MM.1S (cell line): ENCODE data around the gene CLDN11.

ENCODE experiments used
- DNase-seq: peaks from one replicate; pipeline ENCODE4 v3.0.0-alpha.2; 2015
- H2AFZ ChIP-seq: fragments of 300-600 bp; sonication (generic); 2 replicates; pipeline ENCODE4 v1.6.0; 2016; ENCODE audit warnings: antibody characterized with exemption, low read length
- H3F3A ChIP-seq: fragments of 300-600 bp; sonication (generic); 2 replicates; pipeline ENCODE4 v1.6.1; 2016; ENCODE audit warnings: mild to moderate bottlenecking, antibody characterized with exemption, low read length, moderate library complexity, mixed read lengths; ENCODE audit not compliant: insufficient read depth
- H3K27ac ChIP-seq: fragments of 300-600 bp; sonication (generic); 2 replicates; pipeline ENCODE4 v1.5.1; 2016; ENCODE audit warnings: mild to moderate bottlenecking, low read length
- H3K27me3 ChIP-seq: fragments of 300-600 bp; sonication (generic); replicated peaks from 2 replicates; pipeline ENCODE4 v1.6.0; 2016; ENCODE audit warnings: low read length; ENCODE audit not compliant: insufficient read depth
- H3K36me3 ChIP-seq: fragments of 300-600 bp; sonication (generic); replicated peaks from 2 replicates; pipeline ENCODE4 v1.6.1; 2016; ENCODE audit warnings: mild to moderate bottlenecking, low read length, mixed read lengths; ENCODE audit not compliant: insufficient read depth
- H3K4me1 ChIP-seq: fragments of 300-600 bp; sonication (generic); 2 replicates; pipeline ENCODE4 v1.6.1; 2016; ENCODE audit warnings: low read length, mixed read lengths
- H3K4me2 ChIP-seq: fragments of 300-600 bp; sonication (generic); 2 replicates; pipeline ENCODE4 v1.6.0; 2016; ENCODE audit warnings: low read depth, low read length
- H3K4me3 ChIP-seq: fragments of 300-600 bp; sonication (generic); 2 replicates; pipeline ENCODE4 v1.5.1; 2016; ENCODE audit warnings: low read length, mixed read lengths
- H3K79me2 ChIP-seq: fragments of 300-600 bp; sonication (generic); 2 replicates; pipeline ENCODE4 v1.6.1; 2016; ENCODE audit warnings: mixed run types, low read length, mixed read lengths
- H3K9ac ChIP-seq: fragments of 300-600 bp; sonication (generic); 2 replicates; pipeline ENCODE4 v1.6.1; 2016; ENCODE audit warnings: low read length, mixed read lengths
- H3K9me2 ChIP-seq: fragments of 300-600 bp; sonication (generic); replicated peaks from 2 replicates; pipeline ENCODE4 v1.6.1; 2016; ENCODE audit warnings: mild to moderate bottlenecking, low read length, mixed read lengths; ENCODE audit not compliant: insufficient read depth
- H3K9me3 ChIP-seq: fragments of 300-600 bp; sonication (generic); replicated peaks from 2 replicates; pipeline ENCODE4 v1.6.1; 2016; ENCODE audit warnings: mild to moderate bottlenecking, low read length, mixed read lengths; ENCODE audit not compliant: insufficient read depth
- H4K20me1 ChIP-seq: fragments of 300-600 bp; sonication (generic); 2 replicates; pipeline ENCODE4 v1.6.1; 2016; ENCODE audit warnings: mild to moderate bottlenecking, low read length, moderate library complexity, mixed read lengths; ENCODE audit not compliant: insufficient read depth
- EZH2 ChIP-seq: fragments of 300-600 bp; sonication (generic); optimal IDR thresholded peaks from 2 replicates; pipeline ENCODE3; 2017; ENCODE audit warnings: low read depth, mild to moderate bottlenecking, antibody characterized with exemption, low read length, mixed read lengths
- EZH2phosphoT487 ChIP-seq: fragments of 300-600 bp; sonication (generic); IDR thresholded peaks from 2 replicates; pipeline ENCODE4 v1.6.1; 2018; ENCODE audit warnings: antibody characterized with exemption, low read length
- TF ChIP-seq, protein P1 (sequence below): fragments of 300-600 bp; sonication (generic); IDR thresholded peaks from 2 replicates; pipeline ENCODE4 v1.5.1; 2016; ENCODE audit warnings: antibody characterized with exemption, low read length, mixed read lengths

CLDN11 gene

DNA sequence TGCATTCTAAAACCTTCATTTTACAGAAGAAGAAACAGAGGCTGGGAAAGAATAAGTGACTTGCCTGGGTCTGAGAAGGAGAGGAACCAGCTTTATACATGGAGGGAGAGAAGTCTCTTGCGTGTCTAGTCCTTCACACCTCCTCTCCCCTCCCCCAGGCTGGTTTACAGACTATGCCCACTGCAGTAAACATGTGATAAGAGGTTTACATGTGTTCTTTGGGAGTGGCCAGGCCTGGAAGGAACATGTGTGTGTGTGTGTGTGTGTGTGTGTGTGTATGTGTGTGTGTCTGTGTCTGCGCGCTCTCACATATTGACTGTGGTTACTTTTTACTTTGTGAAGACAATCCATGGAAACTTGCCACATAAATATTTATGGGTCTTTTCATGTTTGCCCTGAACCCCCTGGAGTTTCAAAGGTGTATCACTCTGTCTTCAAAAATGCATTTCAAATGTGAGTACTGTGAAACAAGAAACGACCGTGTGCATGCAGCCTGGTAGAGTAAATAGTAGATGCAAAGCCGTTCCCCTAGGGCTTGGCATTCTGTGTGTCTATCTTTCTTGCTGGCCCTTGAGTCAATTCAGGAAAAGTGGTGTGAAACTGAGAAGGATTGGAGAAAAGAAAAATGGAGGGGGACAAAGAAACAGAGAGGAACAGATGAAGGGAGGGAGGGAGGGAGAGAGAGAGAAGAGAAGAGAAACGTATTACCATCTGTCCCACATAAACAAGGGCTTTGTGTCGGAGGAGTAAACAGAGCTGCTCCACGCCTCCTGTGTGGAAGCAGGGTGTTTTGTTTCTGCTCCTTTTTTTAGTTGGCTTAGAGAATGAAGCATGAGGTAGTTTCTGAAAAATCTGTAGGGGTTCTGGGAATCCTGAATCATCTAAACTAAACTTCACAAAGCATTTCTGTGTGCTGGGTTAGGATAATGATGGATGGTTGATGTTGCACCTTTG lies 51.7 kb downstream of the CLDN11 start:
- Histone ChIP-seq H3K9ac (no peak overlapping the region), H3K27ac (no peak overlapping the region)
- TF ChIP-seq, protein P1, sequence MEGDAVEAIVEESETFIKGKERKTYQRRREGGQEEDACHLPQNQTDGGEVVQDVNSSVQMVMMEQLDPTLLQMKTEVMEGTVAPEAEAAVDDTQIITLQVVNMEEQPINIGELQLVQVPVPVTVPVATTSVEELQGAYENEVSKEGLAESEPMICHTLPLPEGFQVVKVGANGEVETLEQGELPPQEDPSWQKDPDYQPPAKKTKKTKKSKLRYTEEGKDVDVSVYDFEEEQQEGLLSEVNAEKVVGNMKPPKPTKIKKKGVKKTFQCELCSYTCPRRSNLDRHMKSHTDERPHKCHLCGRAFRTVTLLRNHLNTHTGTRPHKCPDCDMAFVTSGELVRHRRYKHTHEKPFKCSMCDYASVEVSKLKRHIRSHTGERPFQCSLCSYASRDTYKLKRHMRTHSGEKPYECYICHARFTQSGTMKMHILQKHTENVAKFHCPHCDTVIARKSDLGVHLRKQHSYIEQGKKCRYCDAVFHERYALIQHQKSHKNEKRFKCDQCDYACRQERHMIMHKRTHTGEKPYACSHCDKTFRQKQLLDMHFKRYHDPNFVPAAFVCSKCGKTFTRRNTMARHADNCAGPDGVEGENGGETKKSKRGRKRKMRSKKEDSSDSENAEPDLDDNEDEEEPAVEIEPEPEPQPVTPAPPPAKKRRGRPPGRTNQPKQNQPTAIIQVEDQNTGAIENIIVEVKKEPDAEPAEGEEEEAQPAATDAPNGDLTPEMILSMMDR = no peak
- TF ChIP-seq EZH2 (no peak), EZH2phosphoT487 (no peak)

DNA sequence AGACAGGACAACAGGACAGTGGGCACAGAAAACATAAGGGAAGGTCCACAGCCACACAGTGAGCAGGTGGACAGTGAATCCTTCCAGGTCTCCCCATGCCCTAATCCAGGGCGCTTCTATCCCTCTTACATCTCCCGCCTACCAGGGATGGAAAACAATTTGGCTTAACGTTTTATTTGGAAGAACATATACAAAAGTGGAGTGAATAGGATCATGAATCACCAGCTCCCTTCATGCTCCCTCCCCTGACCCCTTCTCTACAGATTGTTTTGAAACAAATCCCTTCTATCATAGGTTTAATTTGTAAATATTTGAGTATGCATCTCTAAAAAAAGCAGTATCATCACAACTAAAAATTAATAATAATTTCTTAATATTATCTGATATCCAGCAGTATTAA lies 52.5 kb downstream of the CLDN11 start:
- Histone ChIP-seq H4K20me1 (no peaks in the 10 kb centered on the region), H2AFZ (no peak overlapping the region), H3K36me3 (no peaks in the 10 kb centered on the region), H3K27ac (no peak overlapping the region), H3K4me1 (no peaks in the 10 kb centered on the region), H3K79me2 (no peaks in the 10 kb centered on the region), H3K4me2 (no peak overlapping the region), H3F3A (no peaks in the 10 kb centered on the region), H3K4me3 (no peak overlapping the region), H3K27me3 (no peaks in the 10 kb centered on the region), H3K9me2 (no peaks in the 10 kb centered on the region), H3K9ac (no peak overlapping the region), H3K9me3 (no peaks in the 10 kb centered on the region)
- DNase-seq = no peak
- TF ChIP-seq, protein P1 = no peak
- TF ChIP-seq EZH2phosphoT487 (no peak), EZH2 (no peak)

More for the DNA sequence above, 51.7 kb downstream of the CLDN11 start:
- H3K4me2 ChIP-seq = no peak overlapping the region
- no peaks in the 10 kb centered on the region for H3F3A ChIP-seq
- H3K9me3 ChIP-seq = no peaks in the 10 kb centered on the region
- no peak for DNase-seq
- H4K20me1 ChIP-seq = no peaks in the 10 kb centered on the region
- no peak overlapping the region for H3K4me3 ChIP-seq
- H3K4me1 ChIP-seq = no peaks in the 10 kb centered on the region
- H3K79me2 ChIP-seq = no peaks in the 10 kb centered on the region
- H3K9me2 ChIP-seq = no peaks in the 10 kb centered on the region
- no peak overlapping the region for H2AFZ ChIP-seq
- H3K27me3 ChIP-seq = no peaks in the 10 kb centered on the region
- H3K36me3 ChIP-seq = no peaks in the 10 kb centered on the region

DNA sequence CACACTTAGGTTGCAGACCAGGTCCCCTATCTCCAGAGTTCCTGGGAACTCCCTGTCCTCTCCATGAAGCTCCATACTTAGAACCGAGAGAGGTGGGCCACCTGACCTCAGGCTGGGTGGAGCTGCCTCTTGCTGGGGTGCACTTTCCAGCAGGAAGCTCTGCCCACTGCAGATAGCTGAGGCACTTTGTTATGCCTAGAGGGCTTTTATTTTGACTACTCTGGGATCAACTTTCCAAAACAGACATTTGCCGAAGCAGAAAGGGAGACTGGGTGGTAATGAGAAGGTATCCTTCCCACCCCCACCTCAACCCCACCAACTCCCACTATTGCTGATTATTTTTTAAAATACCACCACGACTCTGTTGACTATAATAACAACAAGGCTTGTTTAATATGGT lies 54.7 kb downstream of the CLDN11 start:
- Histone ChIP-seq H3K79me2 (no peaks in the 10 kb centered on the region), H2AFZ (no peak overlapping the region), H3K9me3 (no peaks in the 10 kb centered on the region), H3K36me3 (no peaks in the 10 kb centered on the region), H3K27me3 (no peaks in the 10 kb centered on the region), H3K9ac (no peak overlapping the region), H3F3A (no peaks in the 10 kb centered on the region), H3K4me3 (no peak overlapping the region), H3K9me2 (no peaks in the 10 kb centered on the region), H3K4me1 (no peaks in the 10 kb centered on the region), H4K20me1 (no peaks in the 10 kb centered on the region), H3K27ac (no peak overlapping the region), H3K4me2 (no peak overlapping the region)
- TF ChIP-seq EZH2phosphoT487 = no peak
- no peak for TF ChIP-seq EZH2
- TF ChIP-seq, protein P1 = no peak
- no peak for DNase-seq
